Smooth muscle cell (in vitro differentiated cells): ENCODE measurements around the gene PEPD. TPM values are rescaled to one million over a fixed set of nuclear protein-coding genes. Genes with fewer than 3 reads are reported as not detected.

Experiments
- DNase-seq: peaks from one replicate; lab custom pipeline; 2025; ENCODE audit not compliant: unreplicated experiment; lab: John Stamatoyannopoulos, UW
- H2AFZ ChIP-seq: fragments of 200-600 bp; sonication (generic); 2 replicates; pipeline ENCODE4 v1.6.0; 2016; ENCODE audit warnings: antibody characterized with exemption, low read depth, mild to moderate bottlenecking
- H3F3A ChIP-seq: fragments of 200-600 bp; sonication (generic); 2 replicates; pipeline ENCODE4 v1.6.0; 2017; ENCODE audit warnings: antibody characterized with exemption, low read depth
- H3K27ac ChIP-seq: fragments of 200-600 bp; sonication (generic); 2 replicates; pipeline ENCODE4 v1.5.1; 2016; ENCODE audit warnings: low read depth, mild to moderate bottlenecking
- H3K27me3 ChIP-seq: fragments of 200-600 bp; sonication (generic); 2 replicates; pipeline ENCODE4 v1.6.1; 2016; ENCODE audit warnings: low read depth, mild to moderate bottlenecking
- H3K36me3 ChIP-seq: fragments of 200-600 bp; sonication (generic); 2 replicates; pipeline ENCODE4 v1.5.1; 2016; ENCODE audit warnings: low read depth
- H3K4me1 ChIP-seq: fragments of 200-600 bp; sonication (generic); 2 replicates; pipeline ENCODE4 v1.5.1; 2016; ENCODE audit warnings: low read depth
- H3K4me2 ChIP-seq: fragments of 200-600 bp; sonication (generic); 2 replicates; pipeline ENCODE4 v1.6.0; 2016; ENCODE audit warnings: mild to moderate bottlenecking
- H3K4me3 ChIP-seq: fragments of 200-600 bp; sonication (generic); 2 replicates; pipeline ENCODE4 v1.5.1; 2016; ENCODE audit warnings: mild to moderate bottlenecking
- H3K79me2 ChIP-seq: fragments of 200-600 bp; sonication (generic); 2 replicates; pipeline ENCODE4 v1.6.0; 2016; ENCODE audit warnings: low read depth, mild to moderate bottlenecking
- H3K9ac ChIP-seq: fragments of 200-600 bp; sonication (generic); 2 replicates; pipeline ENCODE4 v1.6.0; 2016; ENCODE audit warnings: low read depth
- H3K9me3 ChIP-seq: fragments of 200-600 bp; sonication (generic); replicated peaks from 2 replicates; pipeline ENCODE4 v1.5.1; 2016; ENCODE audit warnings: low read depth
- H4K20me1 ChIP-seq: fragments of 200-600 bp; sonication (generic); 2 replicates; pipeline ENCODE4 v1.6.0; 2016; ENCODE audit warnings: low read depth
- CTCF ChIP-seq: fragments of 200-600 bp; sonication (generic); IDR thresholded peaks from 2 replicates; pipeline ENCODE4 v1.5.1; 2017; ENCODE audit warnings: borderline replicate concordance, mild to moderate bottlenecking, antibody characterized with exemption; ENCODE audit not compliant: insufficient read depth, poor library complexity, severe bottlenecking
- WGBS: methylation state at CpG from one replicate; pipeline ENCODE4 v1.1.7; 2016; ENCODE audit warnings: low lambda C conversion rate; 5-methylcytosine and 5-hydroxymethylcytosine counted together
- polyA plus RNA-seq: library from polyadenylated mRNA; unstranded; fragments of >200 nt; fragmentation: Nextera tagmentation; extraction: Ambion mirVana; gene quantifications from 2 replicates; pipeline ENCODE4 v1.2.1, GENCODE V29; 2016
- total RNA-seq: library from RNA; depleted of rRNA; stranded (reverse); fragments of >200 nt; gene quantifications from 2 replicates; pipeline ENCODE4 v1.2.3, GENCODE V29; 2014

PEPD gene
- total and polyA plus RNA-seq, 2 experiments from 2014 or later: 57.2 to 70.4 TPM

GRCh38 chr19:33500586-33500985 is 21.0 kb downstream of the PEPD start:
- Histone ChIP-seq H3K9ac (no peak overlapping the region), H3K9me3 (no peaks in the 10 kb centered on the region), H2AFZ (no peak overlapping the region), H3F3A (no peaks in the 10 kb centered on the region), H3K79me2 (no peaks in the 10 kb centered on the region), H3K27me3 (no peaks in the 10 kb centered on the region), H3K4me3 (no peak overlapping the region), H3K4me2 (no peak overlapping the region), H4K20me1 (no peaks in the 10 kb centered on the region), H3K4me1 (no peaks in the 10 kb centered on the region), H3K36me3 (no peaks in the 10 kb centered on the region), H3K27ac (no peak overlapping the region)
- no peak for DNase-seq
- TF ChIP-seq CTCF: no peak
- over 99% methylated on average over 13 of the region's 13 CpGs for WGBS

- Histone ChIP-seq H3K27ac (no peak overlapping the region), H3K27me3 (no peaks in the 10 kb centered on the region), H3K36me3 (no peaks in the 10 kb centered on the region), H3K9me3 (no peaks in the 10 kb centered on the region), H3K79me2 (no peaks in the 10 kb centered on the region), H3K4me2 (no peak overlapping the region), H3F3A (no peaks in the 10 kb centered on the region), H3K9ac (no peak overlapping the region), H3K4me1 (no peaks in the 10 kb centered on the region), H4K20me1 (no peaks in the 10 kb centered on the region), H2AFZ (no peak overlapping the region), H3K4me3 (no peak overlapping the region)
- DNase-seq: no peak
- TF ChIP-seq CTCF: no peak
- WGBS: 93% methylated on average over 13 of the region's 13 CpGs
Measured at GRCh38 chr19:33499671-33500506, 21.7 kb downstream of the PEPD start.

- no peaks in the 10 kb centered on the region for H3K9me3 ChIP-seq
- no peak overlapping the region for H2AFZ ChIP-seq
- no peak for TF ChIP-seq CTCF
- no peak overlapping the region for H3K4me3 ChIP-seq
- H3F3A ChIP-seq: no peaks in the 10 kb centered on the region
- whole genome bisulfite sequencing: 77% methylated on average over 6 of the region's 6 CpGs
- no peaks in the 10 kb centered on the region for H3K36me3 ChIP-seq
- H3K27me3 ChIP-seq: no peaks in the 10 kb centered on the region
- H3K4me1 ChIP-seq: no peaks in the 10 kb centered on the region
- no peak overlapping the region for H3K9ac ChIP-seq
- H4K20me1 ChIP-seq: no peaks in the 10 kb centered on the region
- no peak overlapping the region for H3K4me2 ChIP-seq
- DNase-seq: no peak
- no peak overlapping the region for H3K27ac ChIP-seq
- no peaks in the 10 kb centered on the region for H3K79me2 ChIP-seq
Measured at GRCh38 chr19:33499248-33499647, 22.3 kb downstream of the PEPD start.

GRCh38 chr19:33498391-33499000 is 23.1 kb downstream of the PEPD start:
- H3K79me2 ChIP-seq: no peaks in the 10 kb centered on the region
- no peaks in the 10 kb centered on the region for H4K20me1 ChIP-seq
- no peaks in the 10 kb centered on the region for H3K9me3 ChIP-seq
- no peak for TF ChIP-seq CTCF
- no peak overlapping the region for H3K9ac ChIP-seq
- H3K4me3 ChIP-seq: no peak overlapping the region
- H3K36me3 ChIP-seq: no peaks in the 10 kb centered on the region
- WGBS: 96% methylated on average over 10 of the region's 10 CpGs
- no peaks in the 10 kb centered on the region for H3K27me3 ChIP-seq
- no peak overlapping the region for H3K27ac ChIP-seq
- no peaks in the 10 kb centered on the region for H3F3A ChIP-seq
- no peak for DNase-seq
- no peak overlapping the region for H2AFZ ChIP-seq
- H3K4me2 ChIP-seq: no peak overlapping the region
- no peaks in the 10 kb centered on the region for H3K4me1 ChIP-seq
